Sigmoid colon (tissue), 7 donors: Measurements from ENCODE around the gene C2CD3. TPM values are rescaled to one million over a fixed set of nuclear protein-coding genes. Genes with fewer than 3 reads are reported as not detected.
A peak's percentile ranks its signal among the peaks of the same experiment; 100 is the strongest.

ENCODE experiments used
- DNase-seq: peaks from one replicate; pipeline ENCODE4 v3.0.0-alpha.2; 2019
- H3K27ac ChIP-seq, 4 donors: fragments of 200-600 bp; sonication (generic); one replicate each; pipeline ENCODE4 v1.5.1; 2016 to 2019; ENCODE audit warnings: mild to moderate bottlenecking in 1 of 4
- H3K27me3 ChIP-seq, 3 donors: fragments of 200-600 bp; sonication (generic); one replicate each; pipeline ENCODE4 v1.5.1; 2019; ENCODE audit warnings: mild to moderate bottlenecking in 1 of 3
- H3K36me3 ChIP-seq, 4 donors: fragments of 200-600 bp; sonication (generic); one replicate each; pipeline ENCODE4 v1.5.1; 2016 to 2019
- H3K4me1 ChIP-seq, 4 donors: fragments of 200-600 bp; sonication (generic); one replicate each; pipeline ENCODE4 v1.5.1; 2017 to 2019
- H3K4me3 ChIP-seq, 4 donors: fragments of 200-600 bp; sonication (generic); one replicate each; pipeline ENCODE4 v1.5.1; 2017 to 2019; ENCODE audit warnings: mild to moderate bottlenecking in 2 of 4, moderate library complexity in 1 of 4
- H3K9me3 ChIP-seq, 4 donors: fragments of 200-600 bp in 3 of 4; sonication (generic) in 3 of 4; one replicate each; pipeline versions ENCODE4 v1.5.1 to v1.6.1; 2013 to 2019
- EP300 ChIP-seq, 4 donors: sonication (generic); formaldehyde crosslinking; IDR thresholded peaks; one replicate each; pipeline ENCODE4 v1.6.1; 2017; ENCODE audit warnings: antibody characterized with exemption in 4 of 4
- POLR2A ChIP-seq, 2 donors: fragments of 450-650 bp; IDR thresholded peaks; one replicate each; pipeline ENCODE4 v1.6.1; 2016; ENCODE audit warnings: antibody characterized with exemption in 2 of 2, mild to moderate bottlenecking in 2 of 2, moderate library complexity in 2 of 2
- POLR2AphosphoS5 ChIP-seq, 4 donors: sonication (generic); formaldehyde crosslinking; IDR thresholded peaks; one replicate each; pipeline ENCODE4 v1.6.1; 2017; ENCODE audit warnings: antibody characterized with exemption in 4 of 4
- WGBS, 2 donors: extraction: QIAGEN DNeasy Blood & Tissue Kit; methylation state at CpG; one replicate each; pipeline ENCODE4 v1.1.7; 2013; 5-methylcytosine and 5-hydroxymethylcytosine counted together
- intact Hi-C: fragments of 100-400 bp; cut with DNase I; formaldehyde crosslinking; loops from one replicate; pipeline ENCODE4 v1.15.1; 2023
- polyA plus RNA-seq, 3 donors: library from polyadenylated mRNA; stranded (reverse); fragments of 200-250 nt; gene quantifications; one replicate each; pipeline ENCODE4 v1.2.3, GENCODE V29; 2013
- total RNA-seq, 4 donors: library from RNA; depleted of rRNA; stranded (reverse); fragments of >200 nt; gene quantifications; one replicate each; pipeline ENCODE4 v1.1.0, GENCODE V29; 2016
- TF ChIP-seq, protein P1 (sequence below), 4 experiments: fragments of 450-650 bp in 3 of 4; fragments of 200-600 bp in 1 of 4; IDR thresholded peaks; one replicate each; pipeline ENCODE4 v1.5.1; 2016 to 2019; ENCODE audit warnings: antibody characterized with exemption in 4 of 4, mild to moderate bottlenecking in 3 of 4, moderate library complexity in 2 of 4
- donor health status: healthy with polysubstance abuse.
- donor health status: Bipolar disorder and iron deficiency.
- donor health status: healthy.

Gene C2CD3
- total and polyA plus RNA-seq, 7 donors, result 6.9 to 29.1 (median 17.2) TPM

- TF ChIP-seq POLR2A (IDR thresholded peaks at IDR 0.05) (no peak), EP300 (IDR thresholded peaks at IDR 0.05) (no peak), POLR2AphosphoS5 (IDR thresholded peaks at IDR 0.05) (no peak)
- TF ChIP-seq, protein P1, sequence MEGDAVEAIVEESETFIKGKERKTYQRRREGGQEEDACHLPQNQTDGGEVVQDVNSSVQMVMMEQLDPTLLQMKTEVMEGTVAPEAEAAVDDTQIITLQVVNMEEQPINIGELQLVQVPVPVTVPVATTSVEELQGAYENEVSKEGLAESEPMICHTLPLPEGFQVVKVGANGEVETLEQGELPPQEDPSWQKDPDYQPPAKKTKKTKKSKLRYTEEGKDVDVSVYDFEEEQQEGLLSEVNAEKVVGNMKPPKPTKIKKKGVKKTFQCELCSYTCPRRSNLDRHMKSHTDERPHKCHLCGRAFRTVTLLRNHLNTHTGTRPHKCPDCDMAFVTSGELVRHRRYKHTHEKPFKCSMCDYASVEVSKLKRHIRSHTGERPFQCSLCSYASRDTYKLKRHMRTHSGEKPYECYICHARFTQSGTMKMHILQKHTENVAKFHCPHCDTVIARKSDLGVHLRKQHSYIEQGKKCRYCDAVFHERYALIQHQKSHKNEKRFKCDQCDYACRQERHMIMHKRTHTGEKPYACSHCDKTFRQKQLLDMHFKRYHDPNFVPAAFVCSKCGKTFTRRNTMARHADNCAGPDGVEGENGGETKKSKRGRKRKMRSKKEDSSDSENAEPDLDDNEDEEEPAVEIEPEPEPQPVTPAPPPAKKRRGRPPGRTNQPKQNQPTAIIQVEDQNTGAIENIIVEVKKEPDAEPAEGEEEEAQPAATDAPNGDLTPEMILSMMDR (IDR thresholded peaks at IDR 0.05), result no peak
- Histone ChIP-seq H3K27ac (peak overlapping the region; percentile 58 to 81 (median 74)), H3K27me3 (no peaks in the 10 kb centered on the region), H3K4me3 (no peak overlapping the region), H3K36me3 (peaks cover 0 to 12% (median 0%) of the 10 kb centered on the region in 4 donors), H3K9me3 (no peaks in the 10 kb centered on the region), H3K4me1 (peaks cover 0 to 37% (median 32%) of the 10 kb centered on the region in 4 donors)
- no peak for DNase-seq
- intact Hi-C loops, result loop anchor here (2.0 kb wide), 1 partner anchor 32 kb away; the partner anchor contains the start of genes C2CD3 and PPME1
- 14 to 51% methylated on average over 2 of the region's 2 CpGs for WGBS, 2 donors
These were observed 32.2 kb downstream of the C2CD3 start for GRCh38 chr11:74138572-74138971.

GRCh38 chr11:74138021-74138420, 32.8 kb downstream of the C2CD3 start:
- WGBS, 2 donors, result 56 to 77% methylated on average over 2 of the region's 2 CpGs
- TF ChIP-seq, protein P1 (IDR thresholded peaks at IDR 0.05), result no peak
- no peak for TF ChIP-seq POLR2A (IDR thresholded peaks at IDR 0.05)
- no peak for TF ChIP-seq EP300 (IDR thresholded peaks at IDR 0.05)
- no peak for TF ChIP-seq POLR2AphosphoS5 (IDR thresholded peaks at IDR 0.05)

DNA sequence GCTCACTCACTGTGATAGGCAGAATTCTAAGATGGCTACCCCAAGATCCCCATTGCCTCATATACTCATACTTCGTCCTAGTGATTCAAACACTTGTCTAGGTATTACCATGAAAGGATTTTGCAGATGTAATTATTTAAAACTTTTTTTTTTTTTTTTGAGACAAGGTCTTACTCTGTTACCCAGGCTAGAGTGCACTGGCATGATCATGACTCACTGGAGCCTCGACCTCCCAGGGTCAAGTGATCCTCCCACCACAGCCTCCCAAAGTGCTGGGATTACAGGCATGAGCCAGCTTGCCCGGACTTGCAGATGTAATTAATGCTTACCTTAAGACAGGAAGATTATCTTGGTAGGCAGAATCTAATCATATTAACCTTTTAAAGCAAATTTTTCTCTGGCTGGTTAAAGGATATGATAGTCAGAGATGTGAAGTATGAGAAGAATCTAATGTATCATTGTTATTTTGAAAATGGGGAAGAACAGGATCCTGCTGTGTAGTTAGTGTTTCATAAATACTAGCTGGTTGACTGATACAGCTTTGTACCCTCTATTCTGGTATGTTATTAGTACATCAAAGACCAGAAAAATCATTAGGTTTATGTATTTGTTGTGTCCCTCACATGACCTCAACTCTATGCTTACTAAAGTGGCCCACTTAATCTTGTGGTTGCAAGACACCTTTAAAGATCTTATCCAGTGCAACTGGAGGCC, 35.5 kb downstream of the C2CD3 start:
- intact Hi-C loops, result no loop called here
- 94% methylated on average over 3 of the region's 3 CpGs for WGBS, 2 donors
- Histone ChIP-seq H3K36me3 (peaks cover 0 to 37% (median 0%) of the 10 kb centered on the region in 4 donors), H3K27ac (no peak overlapping the region), H3K4me1 (peaks cover 0 to 21% (median 20%) of the 10 kb centered on the region in 4 donors), H3K9me3 (no peaks in the 10 kb centered on the region), H3K27me3 (no peaks in the 10 kb centered on the region), H3K4me3 (no peak overlapping the region)
- no peak for TF ChIP-seq EP300 (IDR thresholded peaks at IDR 0.05)
- no peak for TF ChIP-seq POLR2AphosphoS5 (IDR thresholded peaks at IDR 0.05)
- TF ChIP-seq, protein P1 (IDR thresholded peaks at IDR 0.05), result no peak
- TF ChIP-seq POLR2A (IDR thresholded peaks at IDR 0.05), result no peak
- no peak for DNase-seq

More at GRCh38 chr11:74138021-74138420, 32.8 kb downstream of the C2CD3 start:
- intact Hi-C loops, result loop anchor here (2.0 kb wide), 1 partner anchor 33 kb away; the partner anchor contains the start of genes C2CD3 and PPME1
- H3K36me3 ChIP-seq, result peaks cover 0 to 14% (median 0%) of the 10 kb centered on the region in 4 donors
- peak overlapping the region; percentile 58 to 81 (median 74) for H3K27ac ChIP-seq
- peaks cover 0 to 37% (median 32%) of the 10 kb centered on the region in 4 donors for H3K4me1 ChIP-seq
- H3K27me3 ChIP-seq, result no peaks in the 10 kb centered on the region
- no peaks in the 10 kb centered on the region for H3K9me3 ChIP-seq
- no peak overlapping the region for H3K4me3 ChIP-seq
- no peak for DNase-seq

DNA sequence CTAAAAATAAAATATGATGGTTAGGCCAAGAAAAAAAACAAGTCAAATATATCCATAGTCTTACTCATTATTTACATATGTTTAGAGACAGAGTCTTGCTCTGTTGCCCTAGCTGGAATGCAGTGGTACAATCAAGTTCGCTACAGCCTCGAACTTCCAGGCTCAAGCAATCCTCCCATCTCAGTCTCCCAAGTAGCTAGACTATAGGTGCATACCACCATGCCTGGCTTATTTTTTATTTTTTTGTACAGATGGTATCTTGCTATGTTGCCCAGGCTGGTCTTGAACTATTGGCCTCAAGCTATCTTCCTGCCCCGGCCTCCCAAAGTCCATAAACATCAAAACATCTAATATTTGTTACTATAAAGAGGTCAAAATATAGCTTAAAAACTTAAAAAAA, 36.1 kb downstream of the C2CD3 start:
- intact Hi-C loops, result no loop called here
- H3K9me3 ChIP-seq, result no peaks in the 10 kb centered on the region
- peaks cover 0 to 18% (median 16%) of the 10 kb centered on the region in 4 donors for H3K4me1 ChIP-seq
- no peak for DNase-seq
- TF ChIP-seq, protein P1 (IDR thresholded peaks at IDR 0.05), result no peak
- TF ChIP-seq POLR2AphosphoS5 (IDR thresholded peaks at IDR 0.05) (no peak), EP300 (IDR thresholded peaks at IDR 0.05) (no peak), POLR2A (IDR thresholded peaks at IDR 0.05) (no peak)
- WGBS, 2 donors, result 95 to 97% methylated on average over 3 of the region's 3 CpGs
- no peak overlapping the region for H3K4me3 ChIP-seq
- peaks cover 0 to 37% (median 0%) of the 10 kb centered on the region in 4 donors for H3K36me3 ChIP-seq
- H3K27ac ChIP-seq, result no peak overlapping the region
- H3K27me3 ChIP-seq, result no peaks in the 10 kb centered on the region
